GM12878 (cell line): ENCODE measurements around the gene DHX40. TPM values are rescaled to one million over a fixed set of nuclear protein-coding genes. Genes with fewer than 3 reads are reported as not detected.

ENCODE experiments used
- ATF3 ChIP-seq: IDR thresholded peaks from 2 replicates; pipeline ENCODE4 v1.6.1; 2011; ENCODE audit warnings: low read depth, mild to moderate bottlenecking, low read length, moderate library complexity, borderline replicate concordance; ENCODE audit errors: extremely low read depth
- DPF2 ChIP-seq: fragments of 450-650 bp; IDR thresholded peaks from 2 replicates; pipeline ENCODE4 v1.6.1; 2017; ENCODE audit warnings: mild to moderate bottlenecking
- E2F4 ChIP-seq: IDR thresholded peaks from 2 replicates; pipeline ENCODE4 v1.6.1; 2012; ENCODE audit warnings: low read depth, low read length, improper control_type of control experiment
- EGR1 ChIP-seq, 2 experiments: IDR thresholded peaks; 1 replicate in 1 of 2; 2 replicates in 1 of 2; pipeline ENCODE4 v1.6.1; 2011 to 2012; ENCODE audit warnings: low read depth in 2 of 2, low read length in 2 of 2, borderline replicate concordance in 1 of 2, mild to moderate bottlenecking in 1 of 2, moderate library complexity in 1 of 2
- KAT2A ChIP-seq: conservative IDR thresholded peaks from 2 replicates; pipeline ENCODE4 v1.6.1; 2011; ENCODE audit warnings: low read depth, low read length; ENCODE audit not compliant: control insufficient read depth
- KLF5 ChIP-seq: fragments of 450-650 bp; IDR thresholded peaks from 2 replicates; pipeline ENCODE4 v1.6.1; 2014; ENCODE audit warnings: mild to moderate bottlenecking; ENCODE audit not compliant: partially characterized antibody
- REST ChIP-seq: IDR thresholded peaks from 2 replicates; pipeline ENCODE4 v1.6.1; 2012; ENCODE audit warnings: mild to moderate bottlenecking, low read depth, low read length
- polyA plus RNA-seq, 11 experiments: library from polyadenylated mRNA; depleted of rRNA in 4 of 11; unstranded in 6 of 11; stranded (reverse) in 5 of 11; fragments of >200 nt; fragmentation: Nextera tagmentation in 4 of 11; fragmentation: Illumina TruSeq in 1 of 11; extraction: Ambion mirVana in 4 of 11; extraction: Trizol in 1 of 11; gene quantifications; 1 replicate in 1 of 11; 2 replicates in 10 of 11; pipeline versions ENCODE4 v1.2.1 to v1.2.3, GENCODE V29; 2011 to 2016; ENCODE audit warnings: inconsistent platforms in 2 of 11, missing spikeins in 2 of 11, low read depth in 1 of 11
- total RNA-seq, 4 experiments: library from RNA; depleted of rRNA in 3 of 4; stranded (reverse); fragments of >200 nt in 3 of 4; fragmentation: Illumina TruSeq in 1 of 4; extraction: Trizol in 1 of 4; gene quantifications; 2 replicates each; pipeline versions ENCODE4 v1.2.1 to v1.2.3, GENCODE V29; 2013 to 2021

Gene DHX40
- total and polyA plus RNA-seq, 10 of the 15 experiments (the other 5 are each of a cell fraction or from before 2014, with no cell fraction given): 4.8 to 29.2 (median 12.0) TPM

GRCh38 chr17:59619298-59620063, 54.1 kb downstream of the DHX40 start, which contains the start of gene CLTC (continued):
- TF ChIP-seq REST (peak; percentile 49; the same call in 1 of the 2 replicates), EGR1 (IDR thresholded peaks at IDR 0.05; ENCODE audit: borderline replicate concordance in 1 of 2, low read depth in 2 of 2, low read length in 2 of 2) (peak in 1 of 2 experiments; percentile 92; a peak in 2 of 3 replicates), E2F4 (0 out of 2 replicates have a peak, but pooled peaks have one; percentile 47), DPF2 (peak; percentile 87), KAT2A (no peak), KLF5 (peak; percentile 54), ATF3 (peak; percentile 2; the same call in 1 of the 2 replicates)
